CD4-positive, alpha-beta T cell treated with Interleukin-12 subunit alpha and Interleukin-12 subunit beta, for 1 hour (primary cell): ENCODE measurements around the gene C19orf53.
"Not testable (repeated sequence)": the region's sequence is repeated elsewhere in the genome, so short reads cannot be mapped to it uniquely, and the experiment has no call there.

ENCODE experiments used
- DNase-seq: peaks from one replicate; pipeline ENCODE4 v3.0.0-alpha.2; 2020

The C19orf53 gene

GRCh38 chr19:13774217-13775191, at the start of gene C19orf53:
C19orf53 (plus strand) TSS chr19:13774456; CDS start chr19:13774478, 22 bp downstream.
- peak; percentile 90 for DNase-seq

- no peak for DNase-seq
Observed at GRCh38 chr19:13726323-13726722, 47.9 kb upstream of the C19orf53 start.

GRCh38 chr19:13727798-13728197, 46.5 kb upstream of the C19orf53 start:
- DNase-seq: no peak

- DNase-seq: no peak
Observed at GRCh38 chr19:13729859-13730258, 44.4 kb upstream of the C19orf53 start.

GRCh38 chr19:13731147-13731964, 42.9 kb upstream of the C19orf53 start:
- DNase-seq: peak; percentile 95

GRCh38 chr19:13732337-13732736, 41.9 kb upstream of the C19orf53 start:
- no peak for DNase-seq

- DNase-seq: no peak
Observed at GRCh38 chr19:13734751-13735150, 39.5 kb upstream of the C19orf53 start.

- no peak for DNase-seq
Observed at GRCh38 chr19:13738073-13738472, 36.2 kb upstream of the C19orf53 start.

- no peak for DNase-seq
Observed at GRCh38 chr19:13741893-13742292, 32.4 kb upstream of the C19orf53 start.

GRCh38 chr19:13742756-13743155, 31.5 kb upstream of the C19orf53 start:
- DNase-seq: no peak

- no peak for DNase-seq
Observed at GRCh38 chr19:13744174-13744573, 30.1 kb upstream of the C19orf53 start.

GRCh38 chr19:13747098-13747453, 27.2 kb upstream of the C19orf53 start:
- DNase-seq: no peak

GRCh38 chr19:13748169-13748828, 26.0 kb upstream of the C19orf53 start:
- DNase-seq: peak; percentile 38

GRCh38 chr19:13751436-13751835, 22.8 kb upstream of the C19orf53 start:
- no peak for DNase-seq

GRCh38 chr19:13753622-13754021, 20.6 kb upstream of the C19orf53 start:
- not testable (repeated sequence) for DNase-seq

GRCh38 chr19:13756210-13756609, 18.0 kb upstream of the C19orf53 start:
- no peak for DNase-seq

- DNase-seq: no peak
Observed at GRCh38 chr19:13757805-13758772, 16.2 kb upstream of the C19orf53 start.

GRCh38 chr19:13758795-13759194, 15.5 kb upstream of the C19orf53 start:
- no peak for DNase-seq

GRCh38 chr19:13761423-13761822, 12.8 kb upstream of the C19orf53 start:
- DNase-seq: no peak

- no peak for DNase-seq
Observed at GRCh38 chr19:13762635-13763235, 11.5 kb upstream of the C19orf53 start.

- no peak for DNase-seq
Observed at GRCh38 chr19:13763265-13763664, 11.0 kb upstream of the C19orf53 start.
